ENCODE measurements around the gene FN1. TPM values are rescaled to one million over a fixed set of nuclear protein-coding genes. Genes with fewer than 3 reads are reported as not detected.

The FN1 gene
- total and polyA plus RNA-seq, 12 donors, result 44.6 to 322 (median 110) TPM

Other genes with a start within 250 kb of the FN1 start
- gene ATIC, start 124.0 kb downstream of the FN1 start, total RNA-seq, result 10 to 100 TPM; 33.7 to 92.0 (median 50.9) TPM
- gene ATIC, start 124.0 kb downstream of the FN1 start, polyA plus RNA-seq, result 100 to 1,000 TPM; 110 to 164 (median 135) TPM